ENCODE data around the gene RNF44. TPM values are rescaled to one million over a fixed set of nuclear protein-coding genes. Genes with fewer than 3 reads are reported as not detected.

RNF44 gene
- total RNA-seq, 1 donor from 2014 or later: 53.0 TPM

DNA sequence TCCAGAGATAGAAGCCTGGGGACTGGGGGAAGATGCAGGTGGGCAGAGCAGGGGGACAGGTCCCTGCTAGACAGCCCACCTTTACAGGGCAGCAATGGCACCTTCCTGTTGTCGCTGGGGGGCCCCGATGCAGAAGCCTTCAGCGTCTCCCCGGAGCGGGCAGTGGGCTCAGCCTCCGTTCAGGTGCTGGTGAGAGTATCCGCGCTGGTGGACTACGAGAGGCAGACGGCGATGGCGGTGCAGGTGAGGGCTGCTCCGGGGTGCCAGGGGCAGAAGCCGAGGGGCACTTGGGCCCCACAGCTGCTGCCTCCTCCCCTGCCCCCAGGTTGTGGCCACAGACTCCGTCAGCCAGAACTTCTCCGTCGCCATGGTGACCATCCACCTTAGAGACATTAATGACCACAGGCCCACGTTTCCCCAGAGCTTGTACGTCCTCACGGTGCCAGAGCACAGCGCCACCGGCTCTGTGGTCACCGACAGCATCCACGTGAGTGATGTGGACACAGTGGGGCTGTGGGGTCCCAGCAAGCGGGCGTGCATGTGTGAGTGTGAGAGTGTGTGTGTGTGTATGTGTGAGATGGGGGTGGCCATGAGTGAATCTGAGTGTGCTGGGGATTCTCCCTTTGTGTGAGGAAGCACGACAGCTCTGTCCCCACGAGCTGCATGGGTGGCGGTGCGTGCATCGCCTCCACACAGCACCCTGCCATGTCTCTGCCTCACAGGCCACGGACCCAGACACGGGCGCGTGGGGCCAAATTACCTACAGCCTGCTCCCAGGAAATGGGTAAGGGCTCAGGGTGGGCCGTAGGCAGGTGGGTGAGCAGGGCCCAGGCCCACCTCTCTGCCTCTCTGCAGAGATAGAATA is 40.3 kb upstream of the RNF44 start:
- Mint-ChIP-seq H3K4me3 (ENCODE audit: unreplicated experiment) (no peak overlapping the region), H3K9me3 (ENCODE audit: unreplicated experiment) (no peaks in the 10 kb centered on the region), H3K36me3 (ENCODE audit: unreplicated experiment) (no peaks in the 10 kb centered on the region), H3K4me1 (ENCODE audit: unreplicated experiment) (no peaks in the 10 kb centered on the region), H3K27me3 (ENCODE audit: unreplicated experiment) (peaks cover 8% of the 10 kb centered on the region), H3K27ac (ENCODE audit: unreplicated experiment) (no peak overlapping the region)
- TF ChIP-seq, protein P1, sequence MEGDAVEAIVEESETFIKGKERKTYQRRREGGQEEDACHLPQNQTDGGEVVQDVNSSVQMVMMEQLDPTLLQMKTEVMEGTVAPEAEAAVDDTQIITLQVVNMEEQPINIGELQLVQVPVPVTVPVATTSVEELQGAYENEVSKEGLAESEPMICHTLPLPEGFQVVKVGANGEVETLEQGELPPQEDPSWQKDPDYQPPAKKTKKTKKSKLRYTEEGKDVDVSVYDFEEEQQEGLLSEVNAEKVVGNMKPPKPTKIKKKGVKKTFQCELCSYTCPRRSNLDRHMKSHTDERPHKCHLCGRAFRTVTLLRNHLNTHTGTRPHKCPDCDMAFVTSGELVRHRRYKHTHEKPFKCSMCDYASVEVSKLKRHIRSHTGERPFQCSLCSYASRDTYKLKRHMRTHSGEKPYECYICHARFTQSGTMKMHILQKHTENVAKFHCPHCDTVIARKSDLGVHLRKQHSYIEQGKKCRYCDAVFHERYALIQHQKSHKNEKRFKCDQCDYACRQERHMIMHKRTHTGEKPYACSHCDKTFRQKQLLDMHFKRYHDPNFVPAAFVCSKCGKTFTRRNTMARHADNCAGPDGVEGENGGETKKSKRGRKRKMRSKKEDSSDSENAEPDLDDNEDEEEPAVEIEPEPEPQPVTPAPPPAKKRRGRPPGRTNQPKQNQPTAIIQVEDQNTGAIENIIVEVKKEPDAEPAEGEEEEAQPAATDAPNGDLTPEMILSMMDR (IDR thresholded peaks at IDR 0.05): no peak
- DNase-seq (ENCODE audit: extremely low spot score, unreplicated experiment): no peak

DNA sequence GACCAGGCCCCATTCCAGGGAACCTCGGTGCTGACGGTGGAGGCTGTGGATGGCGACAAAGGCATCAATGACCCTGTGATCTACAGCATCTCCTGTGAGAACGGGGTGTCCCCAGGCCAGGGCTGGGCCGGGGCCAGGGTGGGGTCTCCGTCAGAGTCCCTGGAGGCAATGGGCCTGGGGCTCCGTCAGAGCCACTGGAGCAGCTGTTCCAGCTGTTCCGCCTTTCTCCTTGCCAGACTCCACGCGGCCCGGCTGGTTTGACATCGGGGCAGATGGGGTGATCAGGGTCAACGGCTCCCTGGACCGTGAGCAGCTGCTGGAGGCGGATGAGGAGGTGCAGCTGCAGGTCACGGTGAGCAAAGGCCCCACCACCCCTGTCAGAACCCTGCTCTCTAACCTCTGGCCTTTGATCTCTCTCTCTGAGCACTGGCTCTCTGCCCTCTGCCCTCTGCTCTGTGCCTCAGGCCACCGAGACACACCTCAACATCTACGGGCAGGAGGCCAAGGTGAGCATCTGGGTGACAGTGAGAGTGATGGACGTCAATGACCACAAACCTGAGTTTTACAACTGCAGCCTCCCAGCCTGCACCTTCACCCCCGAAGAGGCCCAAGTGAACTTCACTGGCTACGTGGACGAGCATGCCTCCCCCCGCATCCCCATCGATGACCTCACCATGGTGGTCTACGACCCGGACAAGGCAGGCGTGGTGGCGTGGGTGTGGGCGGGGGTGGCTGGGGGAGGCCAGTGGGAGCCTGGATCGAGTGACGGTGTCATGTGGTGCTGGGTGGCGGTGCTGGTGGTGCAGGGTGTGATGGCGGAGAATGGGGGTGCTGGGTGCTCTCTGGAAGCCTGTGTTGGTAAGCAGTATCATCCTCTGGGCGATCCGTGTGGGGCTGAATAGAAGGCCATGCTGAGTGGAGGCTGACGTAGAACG is 38.6 kb upstream of the RNF44 start:
- TF ChIP-seq, protein P1 (IDR thresholded peaks at IDR 0.05): no peak
- H3K4me3 Mint-ChIP-seq (ENCODE audit: unreplicated experiment): no peak overlapping the region
- no peak overlapping the region for H3K27ac Mint-ChIP-seq (ENCODE audit: unreplicated experiment)
- no peaks in the 10 kb centered on the region for H3K9me3 Mint-ChIP-seq (ENCODE audit: unreplicated experiment)
- peaks cover 11% of the 10 kb centered on the region for H3K27me3 Mint-ChIP-seq (ENCODE audit: unreplicated experiment)
- no peak for DNase-seq (ENCODE audit: extremely low spot score, unreplicated experiment)
- no peaks in the 10 kb centered on the region for H3K4me1 Mint-ChIP-seq (ENCODE audit: unreplicated experiment)
- H3K36me3 Mint-ChIP-seq (ENCODE audit: unreplicated experiment): no peaks in the 10 kb centered on the region

DNA sequence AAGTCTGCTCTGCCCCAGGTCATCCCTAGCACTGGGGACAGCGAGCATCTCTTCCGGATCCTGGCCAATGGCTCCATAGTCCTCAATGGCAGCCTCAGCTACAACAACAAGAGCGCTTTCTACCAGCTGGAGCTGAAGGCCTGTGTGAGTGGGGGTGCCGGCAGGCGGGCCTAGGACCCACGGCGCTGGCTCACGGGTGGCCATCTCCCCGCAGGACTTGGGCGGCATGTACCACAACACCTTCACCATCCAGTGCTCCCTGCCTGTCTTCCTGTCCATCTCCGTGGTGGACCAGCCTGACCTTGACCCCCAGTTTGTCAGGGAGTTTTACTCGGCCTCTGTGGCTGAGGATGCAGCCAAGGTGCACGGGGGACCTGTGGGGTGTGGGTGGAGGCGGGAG is 37.9 kb upstream of the RNF44 start:
- Mint-ChIP-seq H3K9me3 (ENCODE audit: unreplicated experiment) (no peaks in the 10 kb centered on the region), H3K27me3 (ENCODE audit: unreplicated experiment) (peaks cover 11% of the 10 kb centered on the region), H3K27ac (ENCODE audit: unreplicated experiment) (no peak overlapping the region), H3K36me3 (ENCODE audit: unreplicated experiment) (no peaks in the 10 kb centered on the region), H3K4me1 (ENCODE audit: unreplicated experiment) (no peaks in the 10 kb centered on the region), H3K4me3 (ENCODE audit: unreplicated experiment) (no peak overlapping the region)
- DNase-seq (ENCODE audit: extremely low spot score, unreplicated experiment): no peak
- TF ChIP-seq, protein P1 (IDR thresholded peaks at IDR 0.05): no peak

DNA sequence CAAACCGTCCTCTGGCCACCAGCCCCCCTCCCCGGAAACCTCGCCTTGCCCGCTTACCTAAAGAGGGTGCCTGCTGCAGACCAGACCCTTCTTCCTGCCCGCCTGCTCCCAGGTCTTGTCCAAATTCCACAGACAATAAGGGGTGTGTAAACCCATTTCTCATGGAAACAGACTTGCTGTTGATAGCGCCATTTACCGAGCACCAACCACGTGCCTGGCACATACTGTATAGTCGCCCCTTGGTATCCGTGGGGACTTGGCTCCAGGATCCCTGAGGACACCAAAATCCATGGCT is 37.0 kb upstream of the RNF44 start:
- H3K36me3 Mint-ChIP-seq (ENCODE audit: unreplicated experiment): no peaks in the 10 kb centered on the region
- H3K4me1 Mint-ChIP-seq (ENCODE audit: unreplicated experiment): no peaks in the 10 kb centered on the region
- no peak overlapping the region for H3K4me3 Mint-ChIP-seq (ENCODE audit: unreplicated experiment)
- H3K27ac Mint-ChIP-seq (ENCODE audit: unreplicated experiment): no peak overlapping the region
- H3K27me3 Mint-ChIP-seq (ENCODE audit: unreplicated experiment): peaks cover 8% of the 10 kb centered on the region
- TF ChIP-seq, protein P1 (IDR thresholded peaks at IDR 0.05): peak; percentile 20
- no peaks in the 10 kb centered on the region for H3K9me3 Mint-ChIP-seq (ENCODE audit: unreplicated experiment)
- DNase-seq (ENCODE audit: extremely low spot score, unreplicated experiment): no peak

Measured in osteocyte (in vitro differentiated cells).